HCT116 (cell line): ENCODE results near the gene TNIP3. TPM values are rescaled to one million over a fixed set of nuclear protein-coding genes. Genes with fewer than 3 reads are reported as not detected.

Experiments
- ATAC-seq: fragments of 200-7000 bp; cut with Tn5 transposase; 2 replicates; pipeline ENCODE4 v1.9.1; 2020; ENCODE audit warnings: mild to moderate bottlenecking, moderate library complexity
- BruUV-seq: library from RNA; stranded (reverse); fragments of 400-500 nt; replicated peaks from 2 replicates; lab custom pipeline; 2021; lab: Mats Ljungman, UMichigan
- CTCF ChIA-PET: fragments of 300-600 bp; sonication (Branson Sonifier 250); formaldehyde crosslinking; loops from one replicate; lab custom pipeline; 2021; ENCODE audit warnings: antibody characterized with exemption; lab: Charles Lee
- POLR2A ChIA-PET: fragments of 300-600, 350-600 bp; sonication (Branson Sonifier 250); formaldehyde crosslinking; loops from one replicate; lab custom pipeline; 2021; ENCODE audit warnings: antibody characterized with exemption; lab: Charles Lee
- RAD21 ChIA-PET, 2 experiments: fragments of 300-600 bp; sonication (Branson Sonifier 250); formaldehyde crosslinking; loops; one replicate each; lab custom pipeline; 2023; ENCODE audit warnings: low total read pairs in 2 of 2; ENCODE audit not compliant: uncharacterized antibody in 2 of 2, unreplicated experiment in 2 of 2, low non-redundant PET in 1 of 2; lab: Charles Lee
- DNase-seq: peaks from one replicate; pipeline ENCODE4 v3.0.0-alpha.2; 2010; ENCODE audit warnings: low read depth, low spot score
- H2AFZ ChIP-seq: fragments of 200-600 bp; shearing (Covaris generic), sonication (generic); 2 replicates; pipeline ENCODE4 v1.6.1; 2017; ENCODE audit warnings: low read depth, mixed run types, mixed read lengths, antibody characterized with exemption, low read length; ENCODE audit not compliant: poor library complexity, severe bottlenecking
- H3K27ac ChIP-seq: 2 replicates; pipeline ENCODE4 v1.5.1; 2012; ENCODE audit warnings: low read depth, low read length
- H3K27me3 ChIP-seq: fragments of 200-600 bp; sonication (generic); 2 replicates; pipeline ENCODE4 v1.6.1; 2016; ENCODE audit warnings: mixed run types, low read length, mixed read lengths; ENCODE audit not compliant: insufficient read depth
- H3K36me3 ChIP-seq, 2 experiments: fragments of 200-500 bp in 1 of 2; fragments of 200-600 bp in 1 of 2; sonication (Bioruptor generic) in 1 of 2; sonication (generic) in 1 of 2; 2 replicates each; pipeline versions ENCODE4 v1.5.1 to v1.6.1; 2014 to 2016; ENCODE audit warnings: low read length in 2 of 2, inconsistent platforms in 1 of 2, mixed read lengths in 1 of 2, mixed run types in 1 of 2; ENCODE audit not compliant: insufficient read depth in 2 of 2, control insufficient read depth in 1 of 2
- H3K4me1 ChIP-seq, 2 experiments: fragments of 200-600 bp in 1 of 2; sonication (generic) in 1 of 2; 2 replicates each; pipeline versions ENCODE4 v1.5.1 to v1.6.1; 2012 to 2017; ENCODE audit warnings: low read length in 2 of 2, inconsistent platforms in 1 of 2, mild to moderate bottlenecking in 1 of 2, mixed read lengths in 1 of 2, mixed run types in 1 of 2, moderate library complexity in 1 of 2; ENCODE audit not compliant: insufficient read depth in 2 of 2, control insufficient read depth in 1 of 2
- H3K4me2 ChIP-seq: fragments of 200-600 bp; sonication (generic); 2 replicates; pipeline ENCODE4 v1.6.1; 2017; ENCODE audit warnings: mixed run types, low read length, mixed read lengths
- H3K4me3 ChIP-seq, 2 experiments: fragments of 200-600 bp in 1 of 2; sonication (generic) in 1 of 2; replicated peaks in 1 of 2; 2 replicates each; pipeline ENCODE4 v1.5.1; 2011 to 2016; ENCODE audit warnings: low read length in 2 of 2, control low read depth in 1 of 2, low read depth in 1 of 2, mild to moderate bottlenecking in 1 of 2, mixed read lengths in 1 of 2, mixed run types in 1 of 2
- H3K79me2 ChIP-seq: fragments of 200-600 bp; sonication (generic); 2 replicates; pipeline ENCODE4 v1.6.1; 2017; ENCODE audit warnings: mild to moderate bottlenecking, mixed run types, low read length, moderate library complexity, mixed read lengths; ENCODE audit not compliant: insufficient read depth
- H3K9ac ChIP-seq: fragments of 200-600 bp; sonication (generic); 2 replicates; pipeline ENCODE4 v1.6.1; 2016; ENCODE audit warnings: low read length, mixed read lengths
- H3K9me2 ChIP-seq: fragments of 200-600 bp; sonication (generic), shearing (Covaris generic); 2 replicates; pipeline ENCODE4 v1.6.1; 2017; ENCODE audit warnings: mixed run types, mild to moderate bottlenecking, moderate library complexity; ENCODE audit not compliant: insufficient read depth
- H3K9me3 ChIP-seq, 2 experiments: fragments of 200-500 bp in 1 of 2; fragments of 200-600 bp in 1 of 2; sonication (Bioruptor generic) in 1 of 2; sonication (generic) in 1 of 2; 2 replicates each; pipeline ENCODE4 v1.6.1; 2014 to 2017; ENCODE audit warnings: low read length in 2 of 2, mixed read lengths in 2 of 2, inconsistent platforms in 1 of 2, low read depth in 1 of 2, mild to moderate bottlenecking in 1 of 2, mixed run types in 1 of 2, moderate library complexity in 1 of 2; ENCODE audit not compliant: control insufficient read depth in 1 of 2, insufficient read depth in 1 of 2
- H4K20me1 ChIP-seq: fragments of 200-600 bp; sonication (generic), shearing (Covaris generic); 2 replicates; pipeline ENCODE4 v1.6.1; 2017; ENCODE audit warnings: mixed run types, mild to moderate bottlenecking, moderate library complexity; ENCODE audit not compliant: insufficient read depth
- ATF3 ChIP-seq: IDR thresholded peaks from 2 replicates; pipeline ENCODE4 v1.6.1; 2012
- CBX3 ChIP-seq: IDR thresholded peaks from 2 replicates; pipeline ENCODE4 v1.6.1; 2012; ENCODE audit warnings: low read depth
- CEBPB ChIP-seq: IDR thresholded peaks from 2 replicates; pipeline ENCODE4 v1.6.1; 2012; ENCODE audit warnings: low read depth
- EZH2 ChIP-seq: fragments of 200-600 bp; sonication (generic); IDR thresholded peaks from 2 replicates; pipeline ENCODE4 v1.6.1; 2017; ENCODE audit warnings: antibody characterized with exemption, mixed run types
- FOSL1 ChIP-seq: IDR thresholded peaks from 2 replicates; pipeline ENCODE4 v1.6.1; 2012; ENCODE audit warnings: low read depth
- JUND ChIP-seq: IDR thresholded peaks from 2 replicates; pipeline ENCODE4 v1.6.1; 2012
- POLR2AphosphoS5 ChIP-seq: IDR thresholded peaks from 2 replicates; pipeline ENCODE4 v1.6.1; 2011; ENCODE audit warnings: mild to moderate bottlenecking, low read depth, low read length, moderate library complexity
- RAD21 ChIP-seq: IDR thresholded peaks from 2 replicates; pipeline ENCODE4 v1.6.1; 2012; ENCODE audit warnings: low read depth, mild to moderate bottlenecking
- REST ChIP-seq: IDR thresholded peaks from 2 replicates; pipeline ENCODE4 v1.6.1; 2012; ENCODE audit warnings: low read depth
- SIN3A ChIP-seq: IDR thresholded peaks from 2 replicates; pipeline ENCODE4 v1.6.1; 2012; ENCODE audit warnings: low read depth
- SRF ChIP-seq: IDR thresholded peaks from 2 replicates; pipeline ENCODE4 v1.6.1; 2012; ENCODE audit warnings: low read depth
- TCF7L2 ChIP-seq: IDR thresholded peaks from 2 replicates; pipeline ENCODE4 v1.7.0; 2011; ENCODE audit warnings: borderline replicate concordance, inconsistent platforms; ENCODE audit not compliant: insufficient read depth, insufficient read length; ENCODE audit errors: extremely low read depth
- ZFX ChIP-seq: fragments of 450-650 bp; IDR thresholded peaks from 2 replicates; pipeline ENCODE4 v1.6.1; 2017
- intact Hi-C: fragments of 100-400 bp; cut with micrococcal nuclease; formaldehyde crosslinking; loops from 2 replicates; pipeline ENCODE4 v1.10.0; 2022
- total RNA-seq: library from RNA; stranded (reverse); gene quantifications from one replicate; pipeline ENCODE4 v1.2.1, GENCODE V29; 2021; ENCODE audit not compliant: unreplicated experiment
- TF ChIP-seq, protein P1 (sequence below), 3 experiments: fragments of 200-600 bp in 1 of 3; sonication (generic) in 1 of 3; IDR thresholded peaks in 2 of 3; conservative IDR thresholded peaks in 1 of 3; 2 replicates each; pipeline ENCODE4 v1.5.1; 2012 to 2017; ENCODE audit warnings: low read depth in 2 of 3, low read length in 2 of 3, antibody characterized with exemption in 1 of 3, borderline replicate concordance in 1 of 3, control low read depth in 1 of 3, mild to moderate bottlenecking in 1 of 3, mixed read lengths in 1 of 3, mixed run types in 1 of 3, moderate library complexity in 1 of 3; ENCODE audit not compliant: insufficient read depth in 1 of 3
- TF ChIP-seq, protein P2 (sequence below): IDR thresholded peaks from 2 replicates; pipeline ENCODE4 v1.6.1; 2012

The TNIP3 gene
- total RNA-seq, 1 experiment from 2014 or later: not detected

- Histone ChIP-seq H3K9me2 (no peaks in the 10 kb centered on the region; the same call in 1 of the 2 replicates), H3K4me1 (no peaks in the 10 kb centered on the region), H3K27me3 (no peaks in the 10 kb centered on the region), H3K9me3 (no peaks in the 10 kb centered on the region), H3K4me2 (no peak overlapping the region), H3K9ac (no peak overlapping the region), H3K27ac (no peak overlapping the region), H3K36me3 (no peaks in the 10 kb centered on the region), H3K4me3 (no peak overlapping the region), H4K20me1 (no peaks in the 10 kb centered on the region), H3K79me2 (no peaks in the 10 kb centered on the region), H2AFZ (no peak overlapping the region)
- CTCF ChIA-PET: no interaction called here
- POLR2A ChIA-PET: no interaction called here
- TF ChIP-seq CBX3 (no peak), POLR2AphosphoS5 (no peak), REST (no peak), ZFX (no peak), ATF3 (no peak), CEBPB (no peak), JUND (no peak), SRF (no peak), SIN3A (no peak), FOSL1 (no peak), RAD21 (no peak), TCF7L2 (no peak), EZH2 (no peak)
- TF ChIP-seq, protein P1, sequence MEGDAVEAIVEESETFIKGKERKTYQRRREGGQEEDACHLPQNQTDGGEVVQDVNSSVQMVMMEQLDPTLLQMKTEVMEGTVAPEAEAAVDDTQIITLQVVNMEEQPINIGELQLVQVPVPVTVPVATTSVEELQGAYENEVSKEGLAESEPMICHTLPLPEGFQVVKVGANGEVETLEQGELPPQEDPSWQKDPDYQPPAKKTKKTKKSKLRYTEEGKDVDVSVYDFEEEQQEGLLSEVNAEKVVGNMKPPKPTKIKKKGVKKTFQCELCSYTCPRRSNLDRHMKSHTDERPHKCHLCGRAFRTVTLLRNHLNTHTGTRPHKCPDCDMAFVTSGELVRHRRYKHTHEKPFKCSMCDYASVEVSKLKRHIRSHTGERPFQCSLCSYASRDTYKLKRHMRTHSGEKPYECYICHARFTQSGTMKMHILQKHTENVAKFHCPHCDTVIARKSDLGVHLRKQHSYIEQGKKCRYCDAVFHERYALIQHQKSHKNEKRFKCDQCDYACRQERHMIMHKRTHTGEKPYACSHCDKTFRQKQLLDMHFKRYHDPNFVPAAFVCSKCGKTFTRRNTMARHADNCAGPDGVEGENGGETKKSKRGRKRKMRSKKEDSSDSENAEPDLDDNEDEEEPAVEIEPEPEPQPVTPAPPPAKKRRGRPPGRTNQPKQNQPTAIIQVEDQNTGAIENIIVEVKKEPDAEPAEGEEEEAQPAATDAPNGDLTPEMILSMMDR (IDR thresholded peaks at IDR 0.05 in 2 of 3, conservative IDR thresholded peaks at IDR 0.05 in 1 of 3; ENCODE audit: borderline replicate concordance in 1 of 3, insufficient read depth in 1 of 3, low read depth in 2 of 3, low read length in 2 of 3): no peak
- TF ChIP-seq, protein P2, sequence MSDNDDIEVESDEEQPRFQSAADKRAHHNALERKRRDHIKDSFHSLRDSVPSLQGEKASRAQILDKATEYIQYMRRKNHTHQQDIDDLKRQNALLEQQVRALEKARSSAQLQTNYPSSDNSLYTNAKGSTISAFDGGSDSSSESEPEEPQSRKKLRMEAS: no peak
- no peak for DNase-seq
- intact Hi-C loops: no loop called here
- no peak for ATAC-seq
- RAD21 ChIA-PET: no interaction called here
- BruUV-seq: no TSS peak
These were observed 34.1 kb upstream of the TNIP3 start for GRCh38 chr4:121198251-121198650.
